Ascending aorta (tissue), 2 donors: Measurements from ENCODE around the gene LIPE. TPM values are rescaled to one million over a fixed set of nuclear protein-coding genes. Genes with fewer than 3 reads are reported as not detected.

Experiments
- DNase-seq, 2 donors: peaks; one replicate each; pipeline ENCODE4 v3.0.0-alpha.2; 2019; ENCODE audit warnings: low spot score in 2 of 2
- H3K27ac ChIP-seq, 2 donors: fragments of 200-600 bp; sonication (generic); one replicate each; pipeline ENCODE4 v1.5.1; 2016 to 2017; ENCODE audit warnings: mild to moderate bottlenecking in 1 of 2
- H3K27me3 ChIP-seq: fragments of 200-600 bp; sonication (generic); one replicate; pipeline ENCODE4 v1.5.1; 2017
- H3K36me3 ChIP-seq, 2 donors: fragments of 200-600 bp; sonication (generic); one replicate each; pipeline ENCODE4 v1.5.1; 2016
- H3K4me1 ChIP-seq, 2 donors: fragments of 200-600 bp; sonication (generic); one replicate each; pipeline ENCODE4 v1.5.1; 2016 to 2017; ENCODE audit warnings: mild to moderate bottlenecking in 1 of 2
- H3K4me3 ChIP-seq, 2 donors: fragments of 200-600 bp; sonication (generic); one replicate each; pipeline ENCODE4 v1.5.1; 2016 to 2017; ENCODE audit warnings: mild to moderate bottlenecking in 1 of 2
- H3K9me3 ChIP-seq, 2 donors: fragments of 200-600 bp; sonication (generic); one replicate each; pipeline ENCODE4 v1.5.1; 2016
- intact Hi-C: fragments of 100-400 bp; cut with DNase I; formaldehyde crosslinking; loops from one replicate; pipeline ENCODE4 v1.15.1; 2023
- total RNA-seq: library from RNA; depleted of rRNA; stranded (reverse); fragments of >200 nt; gene quantifications from one replicate; pipeline ENCODE4 v1.1.0, GENCODE V29; 2016
- TF ChIP-seq, protein P1 (sequence below), 3 experiments: fragments of 200-600 bp in 2 of 3; fragments of 450-650 bp in 1 of 3; sonication (generic) in 2 of 3; IDR thresholded peaks; one replicate each; pipeline ENCODE4 v1.5.1; 2016 to 2019; ENCODE audit warnings: antibody characterized with exemption in 3 of 3, mild to moderate bottlenecking in 1 of 3, moderate library complexity in 1 of 3

Gene LIPE
- total RNA-seq, 1 donor from 2014 or later = 102 TPM

DNA sequence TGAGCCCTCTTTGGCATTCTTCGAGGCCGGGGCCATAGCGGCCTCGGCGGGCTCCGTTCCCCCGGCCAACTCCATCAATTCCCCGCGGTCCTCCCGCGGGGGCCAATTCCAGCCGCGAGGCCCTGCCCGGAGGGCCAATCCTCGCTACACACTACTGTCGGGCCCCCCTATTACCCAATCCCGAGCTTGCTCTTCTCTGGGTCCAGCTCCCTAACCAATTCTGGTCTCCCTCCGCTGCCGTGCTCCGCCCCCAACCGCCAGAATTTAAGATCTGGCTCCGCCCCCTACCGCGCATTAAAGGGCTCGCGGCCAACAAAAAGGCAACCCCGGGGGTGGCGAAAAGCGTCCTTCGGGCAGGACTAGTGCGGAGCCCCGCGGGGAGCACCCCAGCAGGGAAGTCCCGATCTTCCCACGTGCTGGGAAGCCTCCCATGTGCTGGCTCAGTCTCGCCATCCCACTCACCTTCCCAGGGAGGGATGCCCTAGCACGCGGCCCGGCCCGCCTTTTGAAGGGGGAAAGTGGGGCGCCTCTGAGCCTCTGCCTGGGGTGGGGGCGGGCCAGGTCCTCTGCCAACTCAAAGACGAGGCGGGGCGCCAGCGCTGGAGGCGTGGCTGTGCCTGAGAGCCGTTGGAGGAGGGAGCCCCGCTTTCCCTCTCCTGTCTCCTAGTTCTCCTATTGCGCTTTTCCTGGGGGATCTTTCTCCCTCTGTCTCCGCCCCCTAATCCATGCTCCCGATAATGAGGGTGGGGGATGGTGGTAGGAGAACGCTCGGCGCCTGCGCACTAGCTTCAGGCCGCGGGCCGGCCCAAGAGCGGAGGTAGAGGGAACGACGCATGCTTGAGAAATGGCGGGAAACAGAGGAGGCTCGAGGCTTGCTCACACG, 3.5 kb downstream of the LIPE start:
- H3K36me3 ChIP-seq = no peaks in the 10 kb centered on the region
- H3K9me3 ChIP-seq = no peaks in the 10 kb centered on the region
- H3K4me3 ChIP-seq = peak overlapping the region; percentile 66 to 72
- intact Hi-C loops = no loop called here
- TF ChIP-seq, protein P1, sequence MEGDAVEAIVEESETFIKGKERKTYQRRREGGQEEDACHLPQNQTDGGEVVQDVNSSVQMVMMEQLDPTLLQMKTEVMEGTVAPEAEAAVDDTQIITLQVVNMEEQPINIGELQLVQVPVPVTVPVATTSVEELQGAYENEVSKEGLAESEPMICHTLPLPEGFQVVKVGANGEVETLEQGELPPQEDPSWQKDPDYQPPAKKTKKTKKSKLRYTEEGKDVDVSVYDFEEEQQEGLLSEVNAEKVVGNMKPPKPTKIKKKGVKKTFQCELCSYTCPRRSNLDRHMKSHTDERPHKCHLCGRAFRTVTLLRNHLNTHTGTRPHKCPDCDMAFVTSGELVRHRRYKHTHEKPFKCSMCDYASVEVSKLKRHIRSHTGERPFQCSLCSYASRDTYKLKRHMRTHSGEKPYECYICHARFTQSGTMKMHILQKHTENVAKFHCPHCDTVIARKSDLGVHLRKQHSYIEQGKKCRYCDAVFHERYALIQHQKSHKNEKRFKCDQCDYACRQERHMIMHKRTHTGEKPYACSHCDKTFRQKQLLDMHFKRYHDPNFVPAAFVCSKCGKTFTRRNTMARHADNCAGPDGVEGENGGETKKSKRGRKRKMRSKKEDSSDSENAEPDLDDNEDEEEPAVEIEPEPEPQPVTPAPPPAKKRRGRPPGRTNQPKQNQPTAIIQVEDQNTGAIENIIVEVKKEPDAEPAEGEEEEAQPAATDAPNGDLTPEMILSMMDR (IDR thresholded peaks at IDR 0.05) = no peak
- H3K27me3 ChIP-seq = no peaks in the 10 kb centered on the region
- peak; percentile 43 to 88 for DNase-seq
- peaks cover 0 to 14% of the 10 kb centered on the region in 2 donors for H3K4me1 ChIP-seq
- H3K27ac ChIP-seq = peak overlapping the region in 1 of 2 donors; percentile 30

DNA sequence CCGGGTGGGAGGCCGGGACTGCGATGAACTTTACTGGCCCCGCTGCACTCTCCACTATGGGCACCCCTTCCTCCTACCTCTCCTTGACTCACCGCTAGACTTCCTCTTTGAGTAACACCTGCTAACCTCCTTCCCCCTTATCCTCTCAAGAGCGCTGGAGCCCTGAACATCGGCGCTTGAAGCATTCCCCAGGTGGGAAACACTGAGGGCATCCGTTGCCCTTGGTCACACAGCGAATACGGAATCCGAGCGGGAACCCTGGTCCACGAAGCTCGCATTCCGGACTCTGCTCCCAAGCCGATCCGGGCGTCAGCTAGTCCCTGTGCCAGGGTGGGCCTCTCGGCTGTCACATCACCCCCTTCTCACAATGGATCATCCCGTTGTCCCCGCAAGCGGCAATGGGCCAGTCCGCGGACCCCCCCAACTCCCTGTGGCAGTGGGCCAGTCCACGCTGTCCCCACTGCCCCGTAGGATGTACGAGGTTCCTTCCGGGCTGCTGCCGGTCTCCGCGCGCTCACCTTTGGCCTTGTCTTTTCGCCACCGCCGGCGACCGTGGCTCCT, 4.2 kb downstream of the LIPE start:
- Histone ChIP-seq H3K4me3 (peak overlapping the region; percentile 66 to 72), H3K4me1 (peaks cover 0 to 14% of the 10 kb centered on the region in 2 donors), H3K9me3 (no peaks in the 10 kb centered on the region), H3K27me3 (no peaks in the 10 kb centered on the region), H3K36me3 (no peaks in the 10 kb centered on the region), H3K27ac (peak overlapping the region in 1 of 2 donors; percentile 30)
- TF ChIP-seq, protein P1 (IDR thresholded peaks at IDR 0.05) = no peak
- DNase-seq = no peak
- intact Hi-C loops = no loop called here

DNA sequence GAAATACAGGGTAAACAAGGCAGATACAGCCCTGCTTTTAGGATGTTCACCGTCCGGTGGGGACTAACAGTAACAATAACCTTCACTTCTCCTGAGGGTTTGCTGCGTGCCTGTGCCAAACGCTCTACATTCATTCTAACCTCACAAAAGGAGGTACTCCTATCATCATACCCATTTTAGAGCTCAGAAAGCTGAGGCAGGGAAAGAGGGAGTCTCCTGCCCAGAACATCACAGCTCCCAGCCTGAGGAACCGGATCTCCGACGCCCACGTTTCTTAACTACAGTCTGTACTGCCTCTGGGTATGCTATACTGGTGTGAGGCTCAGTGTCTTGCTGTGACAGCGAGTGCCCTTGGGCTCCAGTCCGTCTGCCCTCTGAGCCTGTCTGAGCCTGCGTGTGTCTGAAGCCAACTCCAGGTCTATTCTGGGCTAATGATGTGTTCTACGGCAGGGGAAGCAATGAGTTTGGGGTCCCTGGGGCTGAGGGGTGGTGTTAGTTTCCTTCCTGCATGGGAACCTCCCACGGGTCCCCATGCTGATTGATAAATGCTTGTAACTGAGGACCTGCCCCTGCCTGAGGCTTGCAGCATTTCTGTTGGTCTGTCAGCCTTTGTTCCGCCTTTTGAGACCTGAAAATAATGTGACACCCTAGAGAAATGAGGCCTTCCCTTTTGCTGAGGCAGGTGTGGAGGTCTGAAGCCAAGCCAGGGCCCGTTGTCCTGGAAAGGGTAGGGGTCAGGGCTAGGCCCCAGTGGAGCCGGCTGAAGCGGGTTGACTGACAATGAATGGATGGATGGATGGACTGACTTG, 4.9 kb downstream of the LIPE start:
- Histone ChIP-seq H3K4me3 (peak overlapping the region; percentile 66 to 72), H3K27me3 (no peaks in the 10 kb centered on the region), H3K36me3 (no peaks in the 10 kb centered on the region), H3K27ac (no peak overlapping the region), H3K9me3 (no peaks in the 10 kb centered on the region), H3K4me1 (peaks cover 0 to 14% of the 10 kb centered on the region in 2 donors)
- intact Hi-C loops = no loop called here
- peak in 1 of 2 donors; percentile 64 for DNase-seq
- TF ChIP-seq, protein P1 (IDR thresholded peaks at IDR 0.05) = no peak

DNA sequence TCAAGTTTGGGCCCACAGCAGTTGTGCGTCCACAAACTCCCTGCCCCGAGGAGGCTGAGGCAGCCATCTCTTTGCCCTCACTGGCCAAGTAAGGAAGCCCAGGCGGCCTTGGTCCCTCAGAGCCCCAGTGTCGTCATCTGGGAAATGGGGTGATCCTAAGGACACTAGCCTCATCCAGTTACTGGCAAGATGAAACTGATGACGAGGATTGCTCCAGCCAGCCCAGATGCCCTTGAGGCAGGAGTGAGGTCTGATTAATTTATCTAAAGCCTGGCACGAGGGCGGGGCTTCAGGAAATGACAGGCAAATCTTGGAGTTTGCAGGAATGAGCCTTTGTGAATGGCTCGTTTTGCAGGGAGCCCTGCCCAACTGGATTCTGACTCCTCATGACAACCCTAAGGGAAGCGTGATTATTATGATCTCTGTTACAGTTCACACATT, 5.6 kb downstream of the LIPE start:
- intact Hi-C loops = no loop called here
- peak in 1 of 2 donors; percentile 61 for DNase-seq
- Histone ChIP-seq H3K4me3 (no peak overlapping the region), H3K4me1 (peaks cover 0 to 14% of the 10 kb centered on the region in 2 donors), H3K27ac (no peak overlapping the region), H3K9me3 (no peaks in the 10 kb centered on the region), H3K36me3 (no peaks in the 10 kb centered on the region), H3K27me3 (no peaks in the 10 kb centered on the region)
- TF ChIP-seq, protein P1 (IDR thresholded peaks at IDR 0.05) = no peak

DNA sequence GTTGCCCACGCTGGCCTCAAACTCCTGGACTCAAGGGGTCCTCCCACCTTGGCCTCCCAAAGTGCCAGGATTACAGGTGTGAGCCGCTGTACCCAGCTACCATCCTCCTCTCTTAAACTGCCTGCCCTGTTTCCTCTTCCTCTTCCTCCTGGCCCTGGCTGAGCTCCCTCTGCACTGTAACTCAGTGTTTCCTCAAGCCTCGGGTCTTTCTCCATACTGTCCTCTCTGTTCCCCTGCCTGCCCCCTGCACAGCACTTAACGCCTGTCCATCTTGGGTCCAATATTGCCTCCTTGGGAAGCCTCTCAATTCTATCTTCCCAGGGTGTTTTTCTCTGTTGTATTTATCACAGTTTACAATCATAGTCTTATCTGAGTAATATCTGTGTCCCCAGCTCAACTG, 6.1 kb downstream of the LIPE start:
- Histone ChIP-seq H3K9me3 (no peaks in the 10 kb centered on the region), H3K4me3 (no peak overlapping the region), H3K27me3 (no peaks in the 10 kb centered on the region), H3K4me1 (peaks cover 0 to 14% of the 10 kb centered on the region in 2 donors), H3K27ac (no peak overlapping the region), H3K36me3 (no peaks in the 10 kb centered on the region)
- intact Hi-C loops = no loop called here
- TF ChIP-seq, protein P1 (IDR thresholded peaks at IDR 0.05) = no peak
- peak in 1 of 2 donors; percentile 58 for DNase-seq
